Transverse colon (tissue), 3 donors: Measurements from ENCODE around the gene TTPAL.

ENCODE experiments used
- EP300 ChIP-seq: sonication (generic); formaldehyde crosslinking; IDR thresholded peaks from one replicate; pipeline ENCODE4 v1.6.1; 2017; ENCODE audit warnings: antibody characterized with exemption, low read depth
- TF ChIP-seq, protein P1 (sequence below), 5 experiments: fragments of 200-600 bp in 3 of 5; fragments of 450-650 bp in 2 of 5; sonication (generic) in 3 of 5; IDR thresholded peaks; 1 replicate in 2 of 5; 2 replicates in 3 of 5; pipeline ENCODE4 v1.5.1; 2016 to 2017; ENCODE audit warnings: antibody characterized with exemption in 5 of 5, inconsistent platforms in 3 of 5, mild to moderate bottlenecking in 2 of 5, moderate library complexity in 1 of 5

DNA sequence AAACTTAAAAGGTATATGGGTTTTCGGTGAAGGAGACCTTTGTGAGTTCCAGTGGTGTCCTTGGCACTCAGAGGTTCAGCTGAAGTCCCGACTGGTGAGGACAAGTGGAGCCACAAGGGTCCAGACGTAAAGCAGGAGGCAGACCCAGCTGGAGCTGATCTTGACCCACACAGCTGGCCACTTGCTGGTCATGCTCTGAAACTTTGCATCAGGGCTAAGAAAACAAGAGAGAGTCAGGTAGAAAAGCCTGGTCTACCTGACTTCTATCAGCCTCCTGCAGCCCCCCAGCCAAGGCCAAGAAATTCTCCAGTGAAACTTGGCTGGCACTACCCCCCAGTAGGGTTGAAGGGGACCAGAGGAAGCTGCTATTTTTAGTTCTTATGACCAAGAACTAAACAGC, 24.5 kb downstream of the TTPAL start:
- TF ChIP-seq, protein P1, sequence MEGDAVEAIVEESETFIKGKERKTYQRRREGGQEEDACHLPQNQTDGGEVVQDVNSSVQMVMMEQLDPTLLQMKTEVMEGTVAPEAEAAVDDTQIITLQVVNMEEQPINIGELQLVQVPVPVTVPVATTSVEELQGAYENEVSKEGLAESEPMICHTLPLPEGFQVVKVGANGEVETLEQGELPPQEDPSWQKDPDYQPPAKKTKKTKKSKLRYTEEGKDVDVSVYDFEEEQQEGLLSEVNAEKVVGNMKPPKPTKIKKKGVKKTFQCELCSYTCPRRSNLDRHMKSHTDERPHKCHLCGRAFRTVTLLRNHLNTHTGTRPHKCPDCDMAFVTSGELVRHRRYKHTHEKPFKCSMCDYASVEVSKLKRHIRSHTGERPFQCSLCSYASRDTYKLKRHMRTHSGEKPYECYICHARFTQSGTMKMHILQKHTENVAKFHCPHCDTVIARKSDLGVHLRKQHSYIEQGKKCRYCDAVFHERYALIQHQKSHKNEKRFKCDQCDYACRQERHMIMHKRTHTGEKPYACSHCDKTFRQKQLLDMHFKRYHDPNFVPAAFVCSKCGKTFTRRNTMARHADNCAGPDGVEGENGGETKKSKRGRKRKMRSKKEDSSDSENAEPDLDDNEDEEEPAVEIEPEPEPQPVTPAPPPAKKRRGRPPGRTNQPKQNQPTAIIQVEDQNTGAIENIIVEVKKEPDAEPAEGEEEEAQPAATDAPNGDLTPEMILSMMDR (IDR thresholded peaks at IDR 0.05): no peak
- TF ChIP-seq EP300: no peak
